ENCODE data around the gene MRPL1. TPM values are rescaled to one million over a fixed set of nuclear protein-coding genes. Genes with fewer than 3 reads are reported as not detected.

The MRPL1 gene
- total and polyA plus RNA-seq, 9 of the 15 experiments (the other 6 are each of a cell fraction or from before 2014, with no cell fraction given): 38.4 to 75.7 (median 63.7) TPM

DNA sequence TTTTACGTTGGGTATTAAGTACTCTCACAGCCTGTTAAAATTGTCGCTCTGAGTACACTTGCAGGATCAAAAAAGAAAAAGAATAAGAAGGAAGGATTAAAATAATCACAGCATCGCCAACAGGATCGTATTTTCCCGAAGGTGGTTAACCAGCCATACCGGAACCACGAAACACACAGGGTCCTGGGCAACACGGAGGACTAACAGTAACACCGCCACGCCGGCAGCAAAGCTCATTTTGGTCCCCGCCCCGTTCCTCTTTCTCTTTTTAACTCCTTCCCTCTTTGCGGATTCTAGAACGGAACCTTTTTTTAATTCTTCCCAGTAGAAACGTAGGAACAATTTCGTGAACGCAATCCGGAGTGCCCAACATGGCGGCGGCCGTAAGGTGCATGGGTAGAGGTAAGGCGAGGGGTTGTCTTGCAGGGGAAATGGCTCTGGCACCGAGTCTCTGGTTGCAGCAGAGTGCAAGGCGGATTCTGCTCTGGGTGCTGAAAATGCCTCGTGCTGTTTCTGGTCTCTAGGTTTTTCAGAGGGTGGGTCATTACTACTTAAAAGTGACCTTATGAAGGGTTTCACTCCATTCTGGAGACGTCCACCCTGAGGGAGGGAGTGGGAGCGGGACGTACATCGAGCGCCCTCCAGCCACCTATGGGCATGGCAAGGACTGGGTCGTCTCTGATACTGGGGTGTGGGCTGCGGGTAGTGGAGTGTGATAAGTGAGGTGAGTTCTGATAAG is at the start of gene MRPL1 (continued):
- TF ChIP-seq, protein P1, sequence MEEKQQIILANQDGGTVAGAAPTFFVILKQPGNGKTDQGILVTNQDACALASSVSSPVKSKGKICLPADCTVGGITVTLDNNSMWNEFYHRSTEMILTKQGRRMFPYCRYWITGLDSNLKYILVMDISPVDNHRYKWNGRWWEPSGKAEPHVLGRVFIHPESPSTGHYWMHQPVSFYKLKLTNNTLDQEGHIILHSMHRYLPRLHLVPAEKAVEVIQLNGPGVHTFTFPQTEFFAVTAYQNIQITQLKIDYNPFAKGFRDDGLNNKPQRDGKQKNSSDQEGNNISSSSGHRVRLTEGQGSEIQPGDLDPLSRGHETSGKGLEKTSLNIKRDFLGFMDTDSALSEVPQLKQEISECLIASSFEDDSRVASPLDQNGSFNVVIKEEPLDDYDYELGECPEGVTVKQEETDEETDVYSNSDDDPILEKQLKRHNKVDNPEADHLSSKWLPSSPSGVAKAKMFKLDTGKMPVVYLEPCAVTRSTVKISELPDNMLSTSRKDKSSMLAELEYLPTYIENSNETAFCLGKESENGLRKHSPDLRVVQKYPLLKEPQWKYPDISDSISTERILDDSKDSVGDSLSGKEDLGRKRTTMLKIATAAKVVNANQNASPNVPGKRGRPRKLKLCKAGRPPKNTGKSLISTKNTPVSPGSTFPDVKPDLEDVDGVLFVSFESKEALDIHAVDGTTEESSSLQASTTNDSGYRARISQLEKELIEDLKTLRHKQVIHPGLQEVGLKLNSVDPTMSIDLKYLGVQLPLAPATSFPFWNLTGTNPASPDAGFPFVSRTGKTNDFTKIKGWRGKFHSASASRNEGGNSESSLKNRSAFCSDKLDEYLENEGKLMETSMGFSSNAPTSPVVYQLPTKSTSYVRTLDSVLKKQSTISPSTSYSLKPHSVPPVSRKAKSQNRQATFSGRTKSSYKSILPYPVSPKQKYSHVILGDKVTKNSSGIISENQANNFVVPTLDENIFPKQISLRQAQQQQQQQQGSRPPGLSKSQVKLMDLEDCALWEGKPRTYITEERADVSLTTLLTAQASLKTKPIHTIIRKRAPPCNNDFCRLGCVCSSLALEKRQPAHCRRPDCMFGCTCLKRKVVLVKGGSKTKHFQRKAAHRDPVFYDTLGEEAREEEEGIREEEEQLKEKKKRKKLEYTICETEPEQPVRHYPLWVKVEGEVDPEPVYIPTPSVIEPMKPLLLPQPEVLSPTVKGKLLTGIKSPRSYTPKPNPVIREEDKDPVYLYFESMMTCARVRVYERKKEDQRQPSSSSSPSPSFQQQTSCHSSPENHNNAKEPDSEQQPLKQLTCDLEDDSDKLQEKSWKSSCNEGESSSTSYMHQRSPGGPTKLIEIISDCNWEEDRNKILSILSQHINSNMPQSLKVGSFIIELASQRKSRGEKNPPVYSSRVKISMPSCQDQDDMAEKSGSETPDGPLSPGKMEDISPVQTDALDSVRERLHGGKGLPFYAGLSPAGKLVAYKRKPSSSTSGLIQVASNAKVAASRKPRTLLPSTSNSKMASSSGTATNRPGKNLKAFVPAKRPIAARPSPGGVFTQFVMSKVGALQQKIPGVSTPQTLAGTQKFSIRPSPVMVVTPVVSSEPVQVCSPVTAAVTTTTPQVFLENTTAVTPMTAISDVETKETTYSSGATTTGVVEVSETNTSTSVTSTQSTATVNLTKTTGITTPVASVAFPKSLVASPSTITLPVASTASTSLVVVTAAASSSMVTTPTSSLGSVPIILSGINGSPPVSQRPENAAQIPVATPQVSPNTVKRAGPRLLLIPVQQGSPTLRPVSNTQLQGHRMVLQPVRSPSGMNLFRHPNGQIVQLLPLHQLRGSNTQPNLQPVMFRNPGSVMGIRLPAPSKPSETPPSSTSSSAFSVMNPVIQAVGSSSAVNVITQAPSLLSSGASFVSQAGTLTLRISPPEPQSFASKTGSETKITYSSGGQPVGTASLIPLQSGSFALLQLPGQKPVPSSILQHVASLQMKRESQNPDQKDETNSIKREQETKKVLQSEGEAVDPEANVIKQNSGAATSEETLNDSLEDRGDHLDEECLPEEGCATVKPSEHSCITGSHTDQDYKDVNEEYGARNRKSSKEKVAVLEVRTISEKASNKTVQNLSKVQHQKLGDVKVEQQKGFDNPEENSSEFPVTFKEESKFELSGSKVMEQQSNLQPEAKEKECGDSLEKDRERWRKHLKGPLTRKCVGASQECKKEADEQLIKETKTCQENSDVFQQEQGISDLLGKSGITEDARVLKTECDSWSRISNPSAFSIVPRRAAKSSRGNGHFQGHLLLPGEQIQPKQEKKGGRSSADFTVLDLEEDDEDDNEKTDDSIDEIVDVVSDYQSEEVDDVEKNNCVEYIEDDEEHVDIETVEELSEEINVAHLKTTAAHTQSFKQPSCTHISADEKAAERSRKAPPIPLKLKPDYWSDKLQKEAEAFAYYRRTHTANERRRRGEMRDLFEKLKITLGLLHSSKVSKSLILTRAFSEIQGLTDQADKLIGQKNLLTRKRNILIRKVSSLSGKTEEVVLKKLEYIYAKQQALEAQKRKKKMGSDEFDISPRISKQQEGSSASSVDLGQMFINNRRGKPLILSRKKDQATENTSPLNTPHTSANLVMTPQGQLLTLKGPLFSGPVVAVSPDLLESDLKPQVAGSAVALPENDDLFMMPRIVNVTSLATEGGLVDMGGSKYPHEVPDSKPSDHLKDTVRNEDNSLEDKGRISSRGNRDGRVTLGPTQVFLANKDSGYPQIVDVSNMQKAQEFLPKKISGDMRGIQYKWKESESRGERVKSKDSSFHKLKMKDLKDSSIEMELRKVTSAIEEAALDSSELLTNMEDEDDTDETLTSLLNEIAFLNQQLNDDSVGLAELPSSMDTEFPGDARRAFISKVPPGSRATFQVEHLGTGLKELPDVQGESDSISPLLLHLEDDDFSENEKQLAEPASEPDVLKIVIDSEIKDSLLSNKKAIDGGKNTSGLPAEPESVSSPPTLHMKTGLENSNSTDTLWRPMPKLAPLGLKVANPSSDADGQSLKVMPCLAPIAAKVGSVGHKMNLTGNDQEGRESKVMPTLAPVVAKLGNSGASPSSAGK (IDR thresholded peaks at IDR 0.05): peak; percentile 10; the same call in 1 of the 2 replicates
- no peak for TF ChIP-seq ZNF444 (CRISPR knock-in tag; IDR thresholded peaks at IDR 0.05)
- TF ChIP-seq, protein P2, sequence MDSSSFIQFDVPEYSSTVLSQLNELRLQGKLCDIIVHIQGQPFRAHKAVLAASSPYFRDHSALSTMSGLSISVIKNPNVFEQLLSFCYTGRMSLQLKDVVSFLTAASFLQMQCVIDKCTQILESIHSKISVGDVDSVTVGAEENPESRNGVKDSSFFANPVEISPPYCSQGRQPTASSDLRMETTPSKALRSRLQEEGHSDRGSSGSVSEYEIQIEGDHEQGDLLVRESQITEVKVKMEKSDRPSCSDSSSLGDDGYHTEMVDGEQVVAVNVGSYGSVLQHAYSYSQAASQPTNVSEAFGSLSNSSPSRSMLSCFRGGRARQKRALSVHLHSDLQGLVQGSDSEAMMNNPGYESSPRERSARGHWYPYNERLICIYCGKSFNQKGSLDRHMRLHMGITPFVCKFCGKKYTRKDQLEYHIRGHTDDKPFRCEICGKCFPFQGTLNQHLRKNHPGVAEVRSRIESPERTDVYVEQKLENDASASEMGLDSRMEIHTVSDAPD (CRISPR knock-in tag; IDR thresholded peaks at IDR 0.05): no peak
- TF ChIP-seq CHD1 (IDR thresholded peaks at IDR 0.05; ENCODE audit: low read length): peak; percentile 88
- TF ChIP-seq LEF1 (IDR thresholded peaks at IDR 0.05): peak; percentile 33; the same call in 1 of the 2 replicates
- no peak; the same call in 1 of the 2 replicates for TF ChIP-seq ZBED1 (IDR thresholded peaks at IDR 0.05)
- TF ChIP-seq SPI1 (IDR thresholded peaks at IDR 0.05; ENCODE audit: borderline replicate concordance, low read depth, low read length): peak; percentile 94
- peak; percentile 82 for TF ChIP-seq JUND (IDR thresholded peaks at IDR 0.05; ENCODE audit: borderline replicate concordance, low read depth, low read length)
- TF ChIP-seq JUND (tag; IDR thresholded peaks at IDR 0.05; ENCODE audit: borderline replicate concordance, low read depth, low read length): no peak; the same call in 2 of the 3 replicates
- TF ChIP-seq ZNF121 (CRISPR knock-in tag; conservative IDR thresholded peaks at IDR 0.05): no peak
- TF ChIP-seq, protein P3, sequence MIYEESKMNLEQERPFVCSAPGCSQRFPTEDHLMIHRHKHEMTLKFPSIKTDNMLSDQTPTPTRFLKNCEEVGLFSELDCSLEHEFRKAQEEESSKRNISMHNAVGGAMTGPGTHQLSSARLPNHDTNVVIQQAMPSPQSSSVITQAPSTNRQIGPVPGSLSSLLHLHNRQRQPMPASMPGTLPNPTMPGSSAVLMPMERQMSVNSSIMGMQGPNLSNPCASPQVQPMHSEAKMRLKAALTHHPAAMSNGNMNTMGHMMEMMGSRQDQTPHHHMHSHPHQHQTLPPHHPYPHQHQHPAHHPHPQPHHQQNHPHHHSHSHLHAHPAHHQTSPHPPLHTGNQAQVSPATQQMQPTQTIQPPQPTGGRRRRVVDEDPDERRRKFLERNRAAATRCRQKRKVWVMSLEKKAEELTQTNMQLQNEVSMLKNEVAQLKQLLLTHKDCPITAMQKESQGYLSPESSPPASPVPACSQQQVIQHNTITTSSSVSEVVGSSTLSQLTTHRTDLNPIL (CRISPR knock-in tag; IDR thresholded peaks at IDR 0.05): no peak
- no peak; a peak in 1 of 4 replicates for TF ChIP-seq MCM7 (IDR thresholded peaks at IDR 0.05)
- 0 out of 2 replicates have a peak, but pooled peaks have one; percentile 30 for TF ChIP-seq ZNF239 (CRISPR knock-in tag; IDR thresholded peaks at IDR 0.05)

Measured in K562 (cell line).